GM12878 (cell line): Measurements from ENCODE around the gene ARHGAP22.

Source experiments
- CEBPB ChIP-seq, 2 experiments: fragments of 150-350 bp in 1 of 2; IDR thresholded peaks; 2 replicates each; pipeline ENCODE4 v1.6.1; 2012 to 2014; ENCODE audit warnings: low read depth in 2 of 2, low read length in 2 of 2, borderline replicate concordance in 1 of 2, inconsistent platforms in 1 of 2
- EZH2 ChIP-seq: IDR thresholded peaks from 2 replicates; pipeline ENCODE4 v1.6.1; 2012; ENCODE audit warnings: low read depth, mild to moderate bottlenecking, control low read depth, inconsistent platforms, low read length, borderline replicate concordance; ENCODE audit not compliant: control insufficient read depth
- FOXM1 ChIP-seq: IDR thresholded peaks from 2 replicates; pipeline ENCODE4 v1.6.1; 2012; ENCODE audit warnings: low read depth, mild to moderate bottlenecking, inconsistent platforms, low read length, moderate library complexity
- IKZF1 ChIP-seq: fragments of 450-650 bp; conservative IDR thresholded peaks from 2 replicates; pipeline ENCODE4 v1.6.1; 2017; ENCODE audit warnings: antibody characterized with exemption, mild to moderate bottlenecking
- MTA2 ChIP-seq: fragments of 450-650 bp; IDR thresholded peaks from 2 replicates; pipeline ENCODE4 v1.6.1; 2016; ENCODE audit warnings: low read depth, mild to moderate bottlenecking, moderate library complexity
- POLR2A ChIP-seq: IDR thresholded peaks from 2 replicates; pipeline ENCODE4 v1.6.1; 2011; ENCODE audit warnings: low read depth, mild to moderate bottlenecking, low read length
- POLR2AphosphoS5 ChIP-seq: IDR thresholded peaks from 2 replicates; pipeline ENCODE4 v1.6.1; 2011; ENCODE audit warnings: mild to moderate bottlenecking, low read length, inconsistent platforms
- RBBP5 ChIP-seq: fragments of 200-600 bp; sonication (generic); conservative IDR thresholded peaks from 2 replicates; pipeline ENCODE4 v1.6.1; 2016
- SMAD5 ChIP-seq: IDR thresholded peaks from 2 replicates; pipeline ENCODE4 v1.6.1; 2016; ENCODE audit warnings: antibody characterized with exemption, low read depth
- TCF7 ChIP-seq: IDR thresholded peaks from 2 replicates; pipeline ENCODE4 v1.6.1; 2014; ENCODE audit warnings: antibody characterized with exemption, borderline replicate concordance
- ZNF274 ChIP-seq: IDR thresholded peaks from one replicate; pipeline ENCODE4 v1.8.0; 2011; ENCODE audit not compliant: insufficient read length, insufficient read depth
- TF ChIP-seq, protein P1 (sequence below): IDR thresholded peaks from 2 replicates; pipeline ENCODE4 v1.6.1; 2011; ENCODE audit warnings: low read depth, low read length, improper control_type of control experiment, borderline replicate concordance

- no peak for TF ChIP-seq POLR2AphosphoS5
- no peak for TF ChIP-seq ZNF274
- TF ChIP-seq TCF7, result no peak
- TF ChIP-seq MTA2, result no peak
- TF ChIP-seq POLR2A, result no peak
- no peak for TF ChIP-seq EZH2
- TF ChIP-seq RBBP5, result no peak
- TF ChIP-seq FOXM1, result no peak
- TF ChIP-seq SMAD5, result no peak
- TF ChIP-seq, protein P1, sequence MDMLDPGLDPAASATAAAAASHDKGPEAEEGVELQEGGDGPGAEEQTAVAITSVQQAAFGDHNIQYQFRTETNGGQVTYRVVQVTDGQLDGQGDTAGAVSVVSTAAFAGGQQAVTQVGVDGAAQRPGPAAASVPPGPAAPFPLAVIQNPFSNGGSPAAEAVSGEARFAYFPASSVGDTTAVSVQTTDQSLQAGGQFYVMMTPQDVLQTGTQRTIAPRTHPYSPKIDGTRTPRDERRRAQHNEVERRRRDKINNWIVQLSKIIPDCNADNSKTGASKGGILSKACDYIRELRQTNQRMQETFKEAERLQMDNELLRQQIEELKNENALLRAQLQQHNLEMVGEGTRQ, result no peak
- TF ChIP-seq CEBPB (IDR thresholded peaks at IDR 0.05; ENCODE audit: borderline replicate concordance in 1 of 2, low read depth in 2 of 2, low read length in 2 of 2), result no peak
- TF ChIP-seq IKZF1, result no peak
Measured at GRCh38 chr10:48495282-48496045, 109.4 kb downstream of the ARHGAP22 start.
